ENCODE results near the gene SH3D21.

DNA sequence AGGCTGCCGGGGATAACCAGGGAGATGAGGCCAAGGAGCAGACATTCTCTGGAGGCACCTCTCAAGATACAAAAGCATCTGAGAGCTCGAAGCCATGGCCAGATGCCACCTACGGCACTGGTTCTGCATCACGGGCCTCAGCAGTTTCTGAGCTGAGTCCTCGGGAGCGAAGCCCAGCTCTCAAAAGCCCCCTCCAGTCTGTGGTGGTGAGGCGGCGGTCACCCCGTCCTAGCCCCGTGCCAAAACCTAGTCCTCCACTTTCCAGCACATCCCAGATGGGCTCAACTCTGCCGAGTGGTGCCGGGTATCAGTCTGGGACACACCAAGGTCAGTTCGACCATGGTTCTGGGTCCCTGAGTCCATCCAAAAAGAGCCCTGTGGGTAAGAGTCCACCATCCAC, 19.4 kb upstream of the SH3D21 start:
- no peak for TF ChIP-seq POLR2AphosphoS5 (IDR thresholded peaks at IDR 0.05; ENCODE audit: low read depth, low read length)
- TF ChIP-seq, protein P1, sequence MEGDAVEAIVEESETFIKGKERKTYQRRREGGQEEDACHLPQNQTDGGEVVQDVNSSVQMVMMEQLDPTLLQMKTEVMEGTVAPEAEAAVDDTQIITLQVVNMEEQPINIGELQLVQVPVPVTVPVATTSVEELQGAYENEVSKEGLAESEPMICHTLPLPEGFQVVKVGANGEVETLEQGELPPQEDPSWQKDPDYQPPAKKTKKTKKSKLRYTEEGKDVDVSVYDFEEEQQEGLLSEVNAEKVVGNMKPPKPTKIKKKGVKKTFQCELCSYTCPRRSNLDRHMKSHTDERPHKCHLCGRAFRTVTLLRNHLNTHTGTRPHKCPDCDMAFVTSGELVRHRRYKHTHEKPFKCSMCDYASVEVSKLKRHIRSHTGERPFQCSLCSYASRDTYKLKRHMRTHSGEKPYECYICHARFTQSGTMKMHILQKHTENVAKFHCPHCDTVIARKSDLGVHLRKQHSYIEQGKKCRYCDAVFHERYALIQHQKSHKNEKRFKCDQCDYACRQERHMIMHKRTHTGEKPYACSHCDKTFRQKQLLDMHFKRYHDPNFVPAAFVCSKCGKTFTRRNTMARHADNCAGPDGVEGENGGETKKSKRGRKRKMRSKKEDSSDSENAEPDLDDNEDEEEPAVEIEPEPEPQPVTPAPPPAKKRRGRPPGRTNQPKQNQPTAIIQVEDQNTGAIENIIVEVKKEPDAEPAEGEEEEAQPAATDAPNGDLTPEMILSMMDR (IDR thresholded peaks at IDR 0.05; ENCODE audit: control extremely low read depth in 1 of 3, insufficient read depth in 1 of 3, low read depth in 1 of 3, low read length in 3 of 3): no peak
- no peak for TF ChIP-seq ZNF274 (IDR thresholded peaks at IDR 0.05; ENCODE audit: borderline replicate concordance, extremely low read depth, low read length)
- no peak for TF ChIP-seq CEBPB (IDR thresholded peaks at IDR 0.05; ENCODE audit: low read depth, low read length)
- no peak for TF ChIP-seq POLR2A (IDR thresholded peaks at IDR 0.05; ENCODE audit: control extremely low read depth in 1 of 2, low read depth in 2 of 2, low read length in 2 of 2)
- TF ChIP-seq EZH2 (IDR thresholded peaks at IDR 0.05; ENCODE audit: low read depth, low read length, severe bottlenecking): no peak
- TF ChIP-seq SP1 (IDR thresholded peaks at IDR 0.05; ENCODE audit: low read depth, low read length): no peak
- TF ChIP-seq SP2 (IDR thresholded peaks at IDR 0.05; ENCODE audit: low read length): no peak
- no peak for TF ChIP-seq BRCA1 (IDR thresholded peaks at IDR 0.05; ENCODE audit: low read depth, low read length)
- TF ChIP-seq RFX5 (IDR thresholded peaks at IDR 0.05; ENCODE audit: borderline replicate concordance, low read depth, low read length): no peak
- TF ChIP-seq NRF1 (IDR thresholded peaks at IDR 0.05; ENCODE audit: low read depth, low read length): no peak
- TF ChIP-seq EGR1 (IDR thresholded peaks at IDR 0.05; ENCODE audit: borderline replicate concordance, low read depth, low read length): no peak
- no peak for TF ChIP-seq SIX5 (IDR thresholded peaks at IDR 0.05; ENCODE audit: low read depth, low read length)
- TF ChIP-seq, protein P2, sequence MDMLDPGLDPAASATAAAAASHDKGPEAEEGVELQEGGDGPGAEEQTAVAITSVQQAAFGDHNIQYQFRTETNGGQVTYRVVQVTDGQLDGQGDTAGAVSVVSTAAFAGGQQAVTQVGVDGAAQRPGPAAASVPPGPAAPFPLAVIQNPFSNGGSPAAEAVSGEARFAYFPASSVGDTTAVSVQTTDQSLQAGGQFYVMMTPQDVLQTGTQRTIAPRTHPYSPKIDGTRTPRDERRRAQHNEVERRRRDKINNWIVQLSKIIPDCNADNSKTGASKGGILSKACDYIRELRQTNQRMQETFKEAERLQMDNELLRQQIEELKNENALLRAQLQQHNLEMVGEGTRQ (IDR thresholded peaks at IDR 0.05; ENCODE audit: low read length): no peak
